SK-N-SH (cell line): ENCODE measurements around the gene NDUFB2. TPM values are rescaled to one million over a fixed set of nuclear protein-coding genes. Genes with fewer than 3 reads are reported as not detected.

ENCODE experiments used
- CTCF ChIA-PET: fragments of 300-600, 350-600 bp; formaldehyde crosslinking; extraction: SDS; loops from one replicate; lab custom pipeline; 2021; lab: Yijun Ruan, JAX
- POLR2A ChIA-PET: fragments of 350-600 bp; sonication (Branson Sonifier 250); formaldehyde crosslinking; extraction: SDS; loops from one replicate; lab custom pipeline; 2020; ENCODE audit warnings: antibody characterized with exemption, inconsistent platforms; lab: Yijun Ruan, JAX
- DNase-seq: peaks from one replicate; pipeline ENCODE4 v3.0.0; 2012
- H2AFZ ChIP-seq: fragments of 200-600 bp; sonication (generic); 2 replicates; pipeline ENCODE4 v1.8.1; 2016; ENCODE audit warnings: antibody characterized with exemption, mild to moderate bottlenecking, low read depth
- H3F3A ChIP-seq: fragments of 200-600 bp; sonication (generic); replicated peaks from 2 replicates; pipeline ENCODE3; 2016; ENCODE audit warnings: antibody characterized with exemption, mild to moderate bottlenecking; ENCODE audit not compliant: insufficient read depth
- H3K27ac ChIP-seq, 2 experiments: fragments of 200-500 bp in 1 of 2; fragments of 200-600 bp in 1 of 2; sonication (Bioruptor generic) in 1 of 2; sonication (generic), shearing (Covaris generic) in 1 of 2; 2 replicates each; pipeline versions ENCODE4 v1.5.1 to v1.6.1; 2014 to 2016; ENCODE audit warnings: low read depth in 2 of 2, inconsistent platforms in 1 of 2, low read length in 1 of 2, mild to moderate bottlenecking in 1 of 2, mixed read lengths in 1 of 2
- H3K27me3 ChIP-seq: fragments of 200-600 bp; sonication (generic), shearing (Covaris generic); 2 replicates; pipeline ENCODE4 v1.6.1; 2016; ENCODE audit warnings: mixed run types; ENCODE audit not compliant: insufficient read depth
- H3K36me3 ChIP-seq, 2 experiments: fragments of 200-500 bp in 1 of 2; fragments of 200-600 bp in 1 of 2; sonication (Bioruptor generic) in 1 of 2; sonication (generic) in 1 of 2; replicated peaks in 1 of 2; 2 replicates each; pipeline versions ENCODE3 to v1.5.1; 2014 to 2016; ENCODE audit warnings: low read length in 1 of 2, mild to moderate bottlenecking in 1 of 2; ENCODE audit not compliant: insufficient read depth in 2 of 2, control insufficient read depth in 1 of 2
- H3K4me1 ChIP-seq, 2 experiments: fragments of 200-500 bp in 1 of 2; fragments of 200-600 bp in 1 of 2; sonication (Bioruptor generic) in 1 of 2; sonication (generic), shearing (Covaris generic) in 1 of 2; 2 replicates each; pipeline versions ENCODE4 v1.5.1 to v1.6.1; 2014 to 2016; ENCODE audit warnings: low read depth in 1 of 2, low read length in 1 of 2, mixed run types in 1 of 2; ENCODE audit not compliant: insufficient read depth in 2 of 2, control insufficient read depth in 1 of 2
- H3K4me2 ChIP-seq: fragments of 200-600 bp; sonication (generic), shearing (Covaris generic); 2 replicates; pipeline ENCODE4 v1.6.1; 2017; ENCODE audit warnings: mixed run types
- H3K4me3 ChIP-seq, 2 experiments: fragments of 200-500 bp in 1 of 2; fragments of 200-600 bp in 1 of 2; sonication (Bioruptor generic) in 1 of 2; sonication (generic), shearing (Covaris generic) in 1 of 2; 2 replicates each; pipeline versions ENCODE4 v1.5.1 to v1.8.1; 2014 to 2016; ENCODE audit warnings: low read depth in 2 of 2, inconsistent platforms in 1 of 2, low read length in 1 of 2, mild to moderate bottlenecking in 1 of 2, mixed read lengths in 1 of 2, moderate library complexity in 1 of 2
- H3K79me2 ChIP-seq: fragments of 200-600 bp; sonication (generic); 2 replicates; pipeline ENCODE4 v1.8.1; 2017; ENCODE audit warnings: mild to moderate bottlenecking; ENCODE audit not compliant: insufficient read depth
- H3K9ac ChIP-seq: fragments of 200-600 bp; sonication (generic); 2 replicates; pipeline ENCODE4 v1.6.1; 2017; ENCODE audit warnings: mixed run types
- H3K9me2 ChIP-seq: fragments of 200-600 bp; sonication (generic); 2 replicates; pipeline ENCODE4 v1.6.1; 2017; ENCODE audit warnings: mixed run types
- H3K9me3 ChIP-seq: fragments of 200-600 bp; sonication (generic); 2 replicates; pipeline ENCODE4 v1.6.1; 2017; ENCODE audit warnings: mixed run types, mild to moderate bottlenecking, moderate library complexity
- H4K20me1 ChIP-seq: fragments of 200-600 bp; sonication (generic); 2 replicates; pipeline ENCODE4 v1.6.1; 2017; ENCODE audit warnings: mild to moderate bottlenecking, mixed run types; ENCODE audit not compliant: insufficient read depth
- CHD2 ChIP-seq: fragments of 150-350 bp; IDR thresholded peaks from 2 replicates; pipeline ENCODE4 v1.6.1; 2018; ENCODE audit warnings: low read length; ENCODE audit not compliant: partially characterized antibody
- ELF1 ChIP-seq: IDR thresholded peaks from 2 replicates; pipeline ENCODE4 v1.4.0; 2012
- EP300 ChIP-seq, 2 experiments: IDR thresholded peaks; 2 replicates each; pipeline versions ENCODE4 v1.4.0 to v1.6.1; 2012; ENCODE audit warnings: borderline replicate concordance in 1 of 2, low read depth in 1 of 2, low read length in 1 of 2
- GABPA ChIP-seq: IDR thresholded peaks from 2 replicates; pipeline ENCODE4 v1.4.0; 2012; ENCODE audit warnings: low read depth, mild to moderate bottlenecking
- GATA2 ChIP-seq: sonication (generic); formaldehyde crosslinking; IDR thresholded peaks from 2 replicates; pipeline ENCODE4 v1.5.0; 2020; ENCODE audit warnings: mild to moderate bottlenecking, missing genetic modification reagents
- JUND ChIP-seq: IDR thresholded peaks from 2 replicates; pipeline ENCODE4 v1.4.0; 2012
- MEF2A ChIP-seq: IDR thresholded peaks from 2 replicates; pipeline ENCODE4 v1.4.0; 2012; ENCODE audit warnings: low read depth, borderline replicate concordance
- MXI1 ChIP-seq: IDR thresholded peaks from 2 replicates; pipeline ENCODE4 v1.6.1; 2012; ENCODE audit warnings: mild to moderate bottlenecking, low read depth, low read length, improper control_type of control experiment
- NFIC ChIP-seq: IDR thresholded peaks from 2 replicates; pipeline ENCODE4 v1.4.0; 2012; ENCODE audit warnings: borderline replicate concordance
- POLR2AphosphoS5 ChIP-seq: IDR thresholded peaks from 2 replicates; pipeline ENCODE4 v1.6.1; 2012; ENCODE audit warnings: low read depth, low read length
- RAD21 ChIP-seq: IDR thresholded peaks from 2 replicates; pipeline ENCODE4 v1.6.1; 2012; ENCODE audit warnings: mild to moderate bottlenecking, low read length
- RFX5 ChIP-seq: IDR thresholded peaks from 2 replicates; pipeline ENCODE4 v1.6.1; 2012; ENCODE audit warnings: mild to moderate bottlenecking, improper control_type of control experiment, low read length
- RXRA ChIP-seq: IDR thresholded peaks from 2 replicates; pipeline ENCODE4 v1.4.0; 2012; ENCODE audit warnings: low read depth, mild to moderate bottlenecking, borderline replicate concordance
- SMC3 ChIP-seq: IDR thresholded peaks from 2 replicates; pipeline ENCODE4 v1.6.1; 2012; ENCODE audit warnings: low read depth, low read length, improper control_type of control experiment
- TAF1 ChIP-seq: IDR thresholded peaks from 2 replicates; pipeline ENCODE4 v1.6.1; 2012; ENCODE audit warnings: low read depth, mild to moderate bottlenecking, low read length, moderate library complexity, borderline replicate concordance
- YY1 ChIP-seq: IDR thresholded peaks from 2 replicates; pipeline ENCODE4 v1.4.0; 2012; ENCODE audit warnings: low read depth, mild to moderate bottlenecking
- WGBS: methylation state at CpG from one replicate; pipeline ENCODE4 v1.1.6; 2017; ENCODE audit warnings: low lambda C conversion rate; 5-methylcytosine and 5-hydroxymethylcytosine counted together
- polyA plus RNA-seq, 3 experiments: library from polyadenylated mRNA; depleted of rRNA; stranded (reverse); fragments of >200 nt; gene quantifications; 2 replicates each; pipeline ENCODE4 v1.2.3, GENCODE V29; 2012
- TF ChIP-seq, protein P1 (sequence below): fragments of 200-600 bp; sonication (generic); IDR thresholded peaks from 2 replicates; pipeline ENCODE4 v1.6.1; 2017; ENCODE audit warnings: antibody characterized with exemption, mild to moderate bottlenecking, moderate library complexity
- TF ChIP-seq, protein P2 (sequence below): fragments of 150-350 bp; IDR thresholded peaks from 2 replicates; pipeline ENCODE4 v1.6.1; 2016; ENCODE audit warnings: mild to moderate bottlenecking, low read depth, low read length
- TF ChIP-seq, protein P3 (sequence below): IDR thresholded peaks from 2 replicates; pipeline ENCODE4 v1.4.0; 2012; ENCODE audit warnings: low read depth, borderline replicate concordance

The NDUFB2 gene
- polyA plus RNA-seq, 1 of the 3 experiments (the other 2 are of a cell fraction), result 1,214 TPM

DNA sequence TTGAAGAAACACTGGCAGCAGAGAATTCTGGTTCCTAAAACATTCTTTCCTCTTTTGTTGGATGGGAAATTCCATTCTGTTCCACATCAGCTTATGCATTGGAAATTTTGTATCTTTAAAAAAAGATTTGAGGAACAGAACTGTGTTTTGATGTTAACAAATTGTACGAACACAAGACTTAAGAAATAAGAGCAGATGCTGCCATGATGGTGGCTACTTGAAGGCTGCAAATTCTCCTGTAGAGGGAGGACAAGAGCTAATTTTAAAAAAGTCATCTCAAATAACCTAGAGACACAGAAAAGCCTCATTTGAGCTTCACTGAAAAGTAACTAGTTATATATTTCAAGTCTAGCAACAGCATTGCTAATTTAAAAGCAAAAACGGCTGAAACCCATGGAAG is 29.8 kb downstream of the NDUFB2 start:
- Histone ChIP-seq H3K4me3 (no peak overlapping the region), H3K9me2 (no peaks in the 10 kb centered on the region), H3K9ac (no peak overlapping the region), H3K9me3 (no peaks in the 10 kb centered on the region), H3K27ac (no peak overlapping the region), H4K20me1 (no peaks in the 10 kb centered on the region), H2AFZ (no peak overlapping the region), H3K4me1 (peaks cover 0 to 9% of the 10 kb centered on the region in 2 experiments; a peak in 2 of 4 replicates), H3K79me2 (no peaks in the 10 kb centered on the region), H3K4me2 (no peak overlapping the region), H3K27me3 (no peaks in the 10 kb centered on the region), H3F3A (no peaks in the 10 kb centered on the region), H3K36me3 (peaks cover 23 to 43% of the 10 kb centered on the region in 2 experiments)
- CTCF ChIA-PET, result interaction anchor here (0.7 to 2.5 kb wide), 19 partner anchors 9 to 924 kb away, joined by 3 to 19 read pairs (median 4); partner anchors contain the start of genes ADCK2 and MRPS33
- peak; percentile 38 for DNase-seq
- POLR2A ChIA-PET, result no interaction called here
- no peak for TF ChIP-seq CHD2
- 0 out of 2 replicates have a peak, but pooled peaks have one; percentile 20 for TF ChIP-seq SMC3
- TF ChIP-seq, protein P1, sequence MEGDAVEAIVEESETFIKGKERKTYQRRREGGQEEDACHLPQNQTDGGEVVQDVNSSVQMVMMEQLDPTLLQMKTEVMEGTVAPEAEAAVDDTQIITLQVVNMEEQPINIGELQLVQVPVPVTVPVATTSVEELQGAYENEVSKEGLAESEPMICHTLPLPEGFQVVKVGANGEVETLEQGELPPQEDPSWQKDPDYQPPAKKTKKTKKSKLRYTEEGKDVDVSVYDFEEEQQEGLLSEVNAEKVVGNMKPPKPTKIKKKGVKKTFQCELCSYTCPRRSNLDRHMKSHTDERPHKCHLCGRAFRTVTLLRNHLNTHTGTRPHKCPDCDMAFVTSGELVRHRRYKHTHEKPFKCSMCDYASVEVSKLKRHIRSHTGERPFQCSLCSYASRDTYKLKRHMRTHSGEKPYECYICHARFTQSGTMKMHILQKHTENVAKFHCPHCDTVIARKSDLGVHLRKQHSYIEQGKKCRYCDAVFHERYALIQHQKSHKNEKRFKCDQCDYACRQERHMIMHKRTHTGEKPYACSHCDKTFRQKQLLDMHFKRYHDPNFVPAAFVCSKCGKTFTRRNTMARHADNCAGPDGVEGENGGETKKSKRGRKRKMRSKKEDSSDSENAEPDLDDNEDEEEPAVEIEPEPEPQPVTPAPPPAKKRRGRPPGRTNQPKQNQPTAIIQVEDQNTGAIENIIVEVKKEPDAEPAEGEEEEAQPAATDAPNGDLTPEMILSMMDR, result peak; percentile 63
- TF ChIP-seq, protein P2, sequence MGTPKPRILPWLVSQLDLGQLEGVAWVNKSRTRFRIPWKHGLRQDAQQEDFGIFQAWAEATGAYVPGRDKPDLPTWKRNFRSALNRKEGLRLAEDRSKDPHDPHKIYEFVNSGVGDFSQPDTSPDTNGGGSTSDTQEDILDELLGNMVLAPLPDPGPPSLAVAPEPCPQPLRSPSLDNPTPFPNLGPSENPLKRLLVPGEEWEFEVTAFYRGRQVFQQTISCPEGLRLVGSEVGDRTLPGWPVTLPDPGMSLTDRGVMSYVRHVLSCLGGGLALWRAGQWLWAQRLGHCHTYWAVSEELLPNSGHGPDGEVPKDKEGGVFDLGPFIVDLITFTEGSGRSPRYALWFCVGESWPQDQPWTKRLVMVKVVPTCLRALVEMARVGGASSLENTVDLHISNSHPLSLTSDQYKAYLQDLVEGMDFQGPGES, result no peak
- TF ChIP-seq RAD21, result peak; percentile 63
- 78% methylated on average over 2 of the region's 2 CpGs for WGBS

DNA sequence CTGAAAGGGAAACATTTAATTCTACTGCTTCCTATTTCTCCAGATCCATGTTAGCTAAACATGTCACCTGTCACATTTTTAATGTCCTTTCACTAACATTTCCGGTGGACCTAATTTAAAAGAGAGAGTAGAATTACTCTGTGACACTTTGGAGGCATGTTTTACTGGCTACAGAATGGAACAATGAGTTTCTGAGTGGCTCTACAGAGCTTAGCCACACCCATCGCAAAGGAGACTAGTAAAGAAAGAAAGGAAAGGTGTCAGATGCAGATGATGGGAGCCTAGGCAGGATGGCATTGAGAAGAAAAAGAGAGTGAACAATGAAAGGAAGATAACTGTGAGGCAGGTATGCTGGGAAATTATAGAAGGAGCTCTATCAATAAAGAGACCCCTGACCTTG is 35.9 kb downstream of the NDUFB2 start:
- POLR2A ChIA-PET, result no interaction called here

More for the DNA sequence above, 35.9 kb downstream of the NDUFB2 start:
- 97% methylated on average over 2 of the region's 2 CpGs for WGBS
- CTCF ChIA-PET, result interaction anchor here (1.0 kb wide), 1 partner anchor 9 kb away, joined by 3 read pairs; no protein-coding TSS in a partner anchor
- no peaks in the 10 kb centered on the region for H3K9me3 ChIP-seq
- H3K4me3 ChIP-seq, result no peak overlapping the region
- DNase-seq, result no peak
- no peaks in the 10 kb centered on the region for H3K27me3 ChIP-seq
- H3K4me1 ChIP-seq, result peaks cover 0 to 5% of the 10 kb centered on the region in 2 experiments; a peak in 1 of 4 replicates
- no peak overlapping the region for H3K4me2 ChIP-seq
- H2AFZ ChIP-seq, result no peak overlapping the region
- no peak overlapping the region for H3K9ac ChIP-seq
- no peaks in the 10 kb centered on the region for H3K79me2 ChIP-seq
- no peaks in the 10 kb centered on the region for H3F3A ChIP-seq
- H4K20me1 ChIP-seq, result no peaks in the 10 kb centered on the region
- TF ChIP-seq, protein P3, sequence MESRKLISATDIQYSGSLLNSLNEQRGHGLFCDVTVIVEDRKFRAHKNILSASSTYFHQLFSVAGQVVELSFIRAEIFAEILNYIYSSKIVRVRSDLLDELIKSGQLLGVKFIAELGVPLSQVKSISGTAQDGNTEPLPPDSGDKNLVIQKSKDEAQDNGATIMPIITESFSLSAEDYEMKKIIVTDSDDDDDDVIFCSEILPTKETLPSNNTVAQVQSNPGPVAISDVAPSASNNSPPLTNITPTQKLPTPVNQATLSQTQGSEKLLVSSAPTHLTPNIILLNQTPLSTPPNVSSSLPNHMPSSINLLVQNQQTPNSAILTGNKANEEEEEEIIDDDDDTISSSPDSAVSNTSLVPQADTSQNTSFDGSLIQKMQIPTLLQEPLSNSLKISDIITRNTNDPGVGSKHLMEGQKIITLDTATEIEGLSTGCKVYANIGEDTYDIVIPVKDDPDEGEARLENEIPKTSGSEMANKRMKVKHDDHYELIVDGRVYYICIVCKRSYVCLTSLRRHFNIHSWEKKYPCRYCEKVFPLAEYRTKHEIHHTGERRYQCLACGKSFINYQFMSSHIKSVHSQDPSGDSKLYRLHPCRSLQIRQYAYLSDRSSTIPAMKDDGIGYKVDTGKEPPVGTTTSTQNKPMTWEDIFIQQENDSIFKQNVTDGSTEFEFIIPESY, result no peak
- no peak for TF ChIP-seq JUND
- no peak for TF ChIP-seq MEF2A
- TF ChIP-seq RFX5, result no peak
- no peak for TF ChIP-seq GATA2
- TF ChIP-seq MXI1, result no peak
- no peak for TF ChIP-seq POLR2AphosphoS5
- TF ChIP-seq EP300 (IDR thresholded peaks at IDR 0.05; ENCODE audit: borderline replicate concordance in 1 of 2, low read depth in 1 of 2, low read length in 1 of 2), result no peak
- TF ChIP-seq YY1, result no peak
- no peak for TF ChIP-seq TAF1
- TF ChIP-seq ELF1, result no peak
- TF ChIP-seq CHD2, result no peak
- no peak for TF ChIP-seq SMC3
- TF ChIP-seq NFIC, result no peak
- no peak for TF ChIP-seq RXRA
- no peak for TF ChIP-seq GABPA
- TF ChIP-seq, protein P2, result no peak
- TF ChIP-seq, all 33 proteins: peak for 0
- H3K27ac ChIP-seq, result no peak overlapping the region
- no peaks in the 10 kb centered on the region for H3K9me2 ChIP-seq
- H3K36me3 ChIP-seq, result peaks cover 16 to 37% of the 10 kb centered on the region in 2 experiments
